HFFc6 (cell line): ENCODE results near the gene PIK3R6. TPM values are rescaled to one million over a fixed set of nuclear protein-coding genes. Genes with fewer than 3 reads are reported as not detected.

Experiments
- DNase-seq: peaks from one replicate; pipeline ENCODE4 v3.0.0-alpha.2; 2018
- H3K27ac Mint-ChIP-seq: 2 replicates; pipeline ENCODE4 v1.8.0; 2020; ENCODE audit warnings: mild to moderate bottlenecking, mixed read lengths
- H3K27me3 Mint-ChIP-seq: 2 replicates; pipeline ENCODE4 v1.8.0; 2021; ENCODE audit warnings: mild to moderate bottlenecking, moderate library complexity, mixed read lengths; ENCODE audit not compliant: insufficient read depth
- H3K36me3 Mint-ChIP-seq: 2 replicates; pipeline ENCODE4 v1.8.0; 2021; ENCODE audit warnings: low read depth, mixed read lengths
- H3K4me1 Mint-ChIP-seq: 2 replicates; pipeline ENCODE4 v1.8.0; 2020; ENCODE audit warnings: low read depth, mixed read lengths
- H3K4me3 Mint-ChIP-seq: 2 replicates; pipeline ENCODE4 v1.8.0; 2020; ENCODE audit warnings: mild to moderate bottlenecking, moderate library complexity, mixed read lengths
- H3K9me3 Mint-ChIP-seq: 2 replicates; pipeline ENCODE4 v1.8.0; 2020; ENCODE audit warnings: mild to moderate bottlenecking, mixed read lengths
- total RNA-seq, 6 experiments: library from RNA; stranded (reverse); fragmentation: NEBNext Ultra II Directional; extraction: Animal tissue kit (Norgen Biotek cat#: 25700); gene quantifications; 2 replicates in 1 of 6; 3 replicates in 5 of 6; pipeline ENCODE4 v1.2.3, GENCODE V29; 2021
- TF ChIP-seq, protein P1 (sequence below): fragments of 200-600 bp; sonication (generic); IDR thresholded peaks from 2 replicates; pipeline ENCODE4 v1.5.0; 2021; ENCODE audit warnings: antibody characterized with exemption, mild to moderate bottlenecking

The PIK3R6 gene
- total RNA-seq, 6 experiments from 2014 or later: not detected

DNA sequence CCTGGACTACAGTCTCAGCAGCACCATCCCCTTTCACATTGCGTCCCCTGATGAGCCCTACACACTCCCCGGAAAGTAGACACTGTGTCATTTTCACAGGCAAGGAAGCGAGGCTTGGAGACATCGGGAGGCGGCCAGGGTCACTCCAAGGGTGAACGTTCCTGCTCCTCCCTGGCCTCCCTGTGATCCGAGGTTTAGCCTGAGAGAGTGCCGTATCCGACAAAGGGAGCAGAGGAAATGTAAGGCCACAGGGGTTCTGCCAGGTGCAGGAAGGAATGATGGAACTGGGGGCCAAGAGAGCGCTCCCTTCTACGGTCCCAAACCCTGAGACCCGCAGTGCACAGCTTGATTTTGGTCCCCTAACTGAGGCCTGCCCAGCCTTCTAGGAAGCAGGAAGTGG, 8.0 kb upstream of the PIK3R6 start:
- DNase-seq: no peak
- no peak overlapping the region for H3K27ac Mint-ChIP-seq
- TF ChIP-seq, protein P1, sequence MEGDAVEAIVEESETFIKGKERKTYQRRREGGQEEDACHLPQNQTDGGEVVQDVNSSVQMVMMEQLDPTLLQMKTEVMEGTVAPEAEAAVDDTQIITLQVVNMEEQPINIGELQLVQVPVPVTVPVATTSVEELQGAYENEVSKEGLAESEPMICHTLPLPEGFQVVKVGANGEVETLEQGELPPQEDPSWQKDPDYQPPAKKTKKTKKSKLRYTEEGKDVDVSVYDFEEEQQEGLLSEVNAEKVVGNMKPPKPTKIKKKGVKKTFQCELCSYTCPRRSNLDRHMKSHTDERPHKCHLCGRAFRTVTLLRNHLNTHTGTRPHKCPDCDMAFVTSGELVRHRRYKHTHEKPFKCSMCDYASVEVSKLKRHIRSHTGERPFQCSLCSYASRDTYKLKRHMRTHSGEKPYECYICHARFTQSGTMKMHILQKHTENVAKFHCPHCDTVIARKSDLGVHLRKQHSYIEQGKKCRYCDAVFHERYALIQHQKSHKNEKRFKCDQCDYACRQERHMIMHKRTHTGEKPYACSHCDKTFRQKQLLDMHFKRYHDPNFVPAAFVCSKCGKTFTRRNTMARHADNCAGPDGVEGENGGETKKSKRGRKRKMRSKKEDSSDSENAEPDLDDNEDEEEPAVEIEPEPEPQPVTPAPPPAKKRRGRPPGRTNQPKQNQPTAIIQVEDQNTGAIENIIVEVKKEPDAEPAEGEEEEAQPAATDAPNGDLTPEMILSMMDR: no peak
- H3K9me3 Mint-ChIP-seq: peaks cover 4% of the 10 kb centered on the region; the same call in 1 of the 2 replicates
- H3K4me1 Mint-ChIP-seq: no peaks in the 10 kb centered on the region
- no peaks in the 10 kb centered on the region for H3K36me3 Mint-ChIP-seq
- peaks cover 3% of the 10 kb centered on the region for H3K27me3 Mint-ChIP-seq
- H3K4me3 Mint-ChIP-seq: no peak overlapping the region

DNA sequence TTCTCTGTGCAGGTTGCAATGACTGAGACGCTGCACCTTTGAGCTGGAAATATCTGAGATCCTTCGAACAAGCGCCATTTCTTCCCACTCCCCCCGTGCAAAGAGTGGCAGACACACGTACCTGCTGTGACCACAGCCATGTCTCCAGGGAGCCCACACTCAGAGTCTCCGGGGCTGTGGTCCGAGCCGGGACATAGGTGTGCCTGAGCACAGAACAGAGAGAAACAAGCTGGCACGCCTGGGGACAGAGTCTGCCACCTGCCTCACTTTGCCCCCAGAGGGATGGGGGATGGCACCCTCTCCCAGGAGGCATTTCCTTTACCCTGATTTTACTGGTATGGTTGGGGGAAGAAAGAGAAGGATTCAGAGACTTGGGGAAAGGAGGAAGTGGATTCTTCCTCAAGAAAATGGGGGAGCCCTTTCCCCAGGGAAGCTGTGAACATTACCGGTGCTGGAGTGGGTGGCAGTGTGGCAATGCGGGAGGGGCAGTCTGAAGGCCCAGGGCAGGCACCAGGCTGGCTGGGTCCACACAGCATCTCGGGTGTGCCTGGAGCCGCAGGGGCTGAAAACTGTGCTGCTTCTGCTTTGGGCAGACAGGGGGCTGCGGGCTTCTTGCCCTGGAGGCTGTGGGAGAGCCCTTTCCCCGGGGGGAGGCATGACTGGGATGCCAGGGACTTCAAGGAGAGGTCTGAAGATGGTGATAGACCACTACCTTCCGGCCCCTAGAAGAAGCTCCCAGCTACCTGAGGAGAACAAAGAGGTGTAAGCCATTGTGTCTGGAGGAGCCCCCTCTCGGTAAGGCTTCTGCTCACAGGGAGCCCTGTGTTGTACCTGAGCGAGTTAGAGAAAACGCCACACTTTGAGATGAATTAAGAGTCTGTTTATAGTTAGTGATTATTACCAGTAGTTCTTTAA, 6.6 kb upstream of the PIK3R6 start:
- TF ChIP-seq, protein P1: no peak
- H3K27me3 Mint-ChIP-seq: peaks cover 1% of the 10 kb centered on the region
- no peak overlapping the region for H3K27ac Mint-ChIP-seq
- H3K4me3 Mint-ChIP-seq: no peak overlapping the region
- no peaks in the 10 kb centered on the region for H3K4me1 Mint-ChIP-seq
- DNase-seq: no peak
- H3K9me3 Mint-ChIP-seq: peaks cover 4% of the 10 kb centered on the region; the same call in 1 of the 2 replicates
- H3K36me3 Mint-ChIP-seq: no peaks in the 10 kb centered on the region

DNA sequence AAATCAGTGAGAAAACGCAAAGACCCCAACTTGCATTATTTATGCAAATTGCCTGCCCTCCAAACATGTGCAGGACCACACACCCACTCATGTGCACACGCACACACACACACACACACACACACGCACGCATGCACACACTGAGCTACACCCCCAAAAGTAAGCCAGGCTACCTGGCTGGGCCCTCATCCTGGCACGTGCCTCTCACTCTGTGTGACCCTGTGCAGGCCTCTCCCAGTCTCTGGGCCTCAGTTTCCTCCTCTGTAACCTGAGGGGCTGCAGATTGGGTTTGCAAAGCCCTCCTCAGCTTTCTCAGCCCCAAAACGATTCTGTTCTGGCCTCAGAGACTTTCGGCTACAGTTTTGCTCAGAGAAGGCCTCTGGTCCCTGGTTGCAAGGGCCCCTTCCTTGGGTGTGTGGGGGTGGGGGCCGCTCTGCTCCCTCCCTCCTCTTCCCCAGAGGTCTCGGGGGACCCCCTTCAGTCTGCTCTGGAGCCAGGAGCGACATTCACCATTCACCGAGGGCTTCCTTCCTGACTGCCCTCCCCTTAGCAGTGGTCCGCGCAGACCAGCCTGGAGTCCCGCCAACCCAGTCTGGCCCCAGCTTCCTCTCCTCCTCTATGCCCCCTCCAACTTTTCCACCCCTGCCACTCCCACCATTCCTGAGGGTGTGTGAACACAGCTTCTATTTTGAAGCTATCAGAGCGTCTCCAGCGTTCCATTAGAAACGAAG, 5.4 kb upstream of the PIK3R6 start:
- TF ChIP-seq, protein P1: no peak
- H3K4me1 Mint-ChIP-seq: no peaks in the 10 kb centered on the region
- no peak overlapping the region for H3K27ac Mint-ChIP-seq
- H3K27me3 Mint-ChIP-seq: peaks cover 3% of the 10 kb centered on the region
- H3K4me3 Mint-ChIP-seq: no peak overlapping the region
- no peaks in the 10 kb centered on the region for H3K36me3 Mint-ChIP-seq
- peaks cover 7% of the 10 kb centered on the region; the same call in 1 of the 2 replicates for H3K9me3 Mint-ChIP-seq
- no peak for DNase-seq

DNA sequence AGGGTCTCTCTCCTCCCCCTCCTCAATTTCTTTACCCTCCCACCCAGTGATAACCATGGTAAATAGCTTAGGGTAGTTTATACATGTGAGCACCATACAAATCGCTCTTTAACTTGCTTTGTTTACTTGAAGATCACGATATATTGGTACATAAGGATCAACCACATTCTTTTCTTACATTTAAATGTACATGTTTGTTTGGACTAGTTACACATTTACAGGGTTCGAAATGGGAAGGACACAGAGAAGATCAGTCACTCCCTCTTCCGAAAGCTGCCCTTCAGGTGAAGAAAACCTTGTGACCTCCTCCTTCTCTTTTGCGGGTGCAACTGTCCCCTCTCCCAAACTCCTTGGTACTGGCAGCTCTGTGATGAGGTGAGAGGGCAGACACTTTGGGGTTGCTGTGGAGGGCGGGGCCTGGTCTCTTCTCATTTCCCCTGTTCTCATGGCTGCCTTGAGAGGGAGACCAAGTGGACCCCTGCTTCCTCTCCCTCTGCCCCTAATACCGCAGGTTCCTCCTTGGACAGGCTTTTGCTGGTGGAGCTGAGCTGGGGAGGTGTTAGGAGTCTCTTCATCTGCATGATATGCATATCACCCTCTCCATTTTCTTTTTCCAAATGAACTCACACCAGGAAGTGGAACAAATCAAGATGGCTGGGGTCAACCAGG, 4.7 kb upstream of the PIK3R6 start:
- H3K4me1 Mint-ChIP-seq: no peaks in the 10 kb centered on the region
- TF ChIP-seq, protein P1: no peak
- peaks cover 14% of the 10 kb centered on the region; the same call in 1 of the 2 replicates for H3K9me3 Mint-ChIP-seq
- no peak for DNase-seq
- peaks cover 5% of the 10 kb centered on the region for H3K27me3 Mint-ChIP-seq
- no peak overlapping the region for H3K27ac Mint-ChIP-seq
- no peak overlapping the region for H3K4me3 Mint-ChIP-seq
- no peaks in the 10 kb centered on the region for H3K36me3 Mint-ChIP-seq

DNA sequence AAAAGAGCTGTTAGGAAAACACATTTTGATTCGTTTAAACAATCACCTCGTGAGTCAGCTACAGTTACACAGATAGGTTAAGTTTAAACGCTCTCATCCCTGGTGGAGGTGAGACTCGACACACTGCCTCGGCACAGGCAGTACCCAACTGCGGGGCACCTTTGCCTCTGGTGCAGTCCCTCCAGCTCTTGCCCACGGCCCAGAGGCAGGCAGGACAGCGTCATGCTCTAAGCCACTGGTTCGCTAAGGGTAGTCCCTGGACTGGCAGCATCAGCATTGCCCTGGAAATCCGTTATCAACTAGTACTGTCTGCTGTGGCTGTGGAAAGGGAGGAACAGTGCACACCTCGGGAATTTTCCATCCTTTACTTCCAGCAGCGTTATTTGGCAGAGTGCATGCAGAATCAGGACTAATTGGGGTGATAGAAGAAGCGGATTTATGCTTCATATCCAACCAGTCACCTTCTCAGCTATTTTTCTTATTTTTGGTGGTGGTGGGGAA, 3.7 kb upstream of the PIK3R6 start:
- no peak for DNase-seq
- Mint-ChIP-seq H3K4me1 (no peaks in the 10 kb centered on the region), H3K4me3 (no peak overlapping the region), H3K9me3 (peaks cover 21% of the 10 kb centered on the region; the same call in 1 of the 2 replicates), H3K27ac (no peak overlapping the region), H3K36me3 (no peaks in the 10 kb centered on the region), H3K27me3 (peaks cover 5% of the 10 kb centered on the region)
- TF ChIP-seq, protein P1: no peak
